GM19240 (cell line): ENCODE results near the gene TEKTIP1.

Source experiments
- DNase-seq: peaks from one replicate; pipeline ENCODE4 v3.0.0; 2011; ENCODE audit warnings: low spot score; ENCODE audit not compliant: insufficient read length

TEKTIP1 gene

DNA sequence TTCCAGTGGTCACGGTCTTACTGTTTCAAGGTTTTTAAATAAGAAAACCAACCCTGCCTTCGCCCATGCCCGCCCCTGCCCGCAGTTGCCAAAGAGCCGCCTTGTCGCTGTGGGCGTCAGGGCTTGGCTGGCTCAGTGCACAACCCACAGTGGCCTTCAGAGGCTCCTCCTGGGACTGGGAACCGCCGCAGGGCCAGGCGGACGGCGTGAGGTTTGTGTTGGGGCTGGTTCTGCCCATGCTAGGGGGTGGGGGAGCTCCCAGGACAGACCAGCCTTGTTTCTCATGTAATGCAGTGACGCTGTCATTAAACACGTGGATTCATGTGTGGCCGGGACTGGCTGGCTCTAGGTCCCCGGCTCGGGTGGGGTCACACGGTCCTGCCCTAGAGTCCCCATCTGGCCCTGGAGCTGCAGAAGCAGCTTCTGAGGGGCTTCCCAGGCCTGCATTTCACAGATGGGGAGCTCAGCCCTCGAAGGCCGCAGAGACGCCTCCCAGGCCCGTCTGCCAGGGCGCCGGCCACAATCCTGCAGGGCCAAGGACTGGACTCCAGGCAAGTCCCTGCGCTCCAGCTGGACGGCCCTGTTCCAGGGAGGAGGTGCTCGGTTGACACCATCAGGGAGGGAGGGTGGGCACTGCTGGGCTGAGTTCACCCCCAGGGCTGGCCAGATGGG is 2.4 kb upstream of the TEKTIP1 start:
- DNase-seq = no peak

DNA sequence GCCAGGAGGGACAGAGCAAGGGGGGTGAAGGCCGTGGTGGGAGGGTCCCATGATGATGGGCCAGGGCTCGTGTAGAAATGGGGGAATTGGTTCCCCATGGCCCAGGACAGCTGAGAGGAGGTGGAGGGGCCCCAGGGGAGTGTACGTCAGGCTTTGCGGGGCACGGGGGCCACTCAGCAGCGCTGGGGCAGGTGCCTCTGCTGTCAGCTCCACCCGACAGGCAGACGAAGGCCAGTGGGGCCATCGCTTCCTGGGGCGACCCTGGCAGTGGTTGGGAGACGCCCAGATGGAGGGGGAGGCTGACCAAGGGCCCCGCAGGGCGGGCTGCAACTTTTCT is 1.9 kb upstream of the TEKTIP1 start:
- DNase-seq = no peak

DNA sequence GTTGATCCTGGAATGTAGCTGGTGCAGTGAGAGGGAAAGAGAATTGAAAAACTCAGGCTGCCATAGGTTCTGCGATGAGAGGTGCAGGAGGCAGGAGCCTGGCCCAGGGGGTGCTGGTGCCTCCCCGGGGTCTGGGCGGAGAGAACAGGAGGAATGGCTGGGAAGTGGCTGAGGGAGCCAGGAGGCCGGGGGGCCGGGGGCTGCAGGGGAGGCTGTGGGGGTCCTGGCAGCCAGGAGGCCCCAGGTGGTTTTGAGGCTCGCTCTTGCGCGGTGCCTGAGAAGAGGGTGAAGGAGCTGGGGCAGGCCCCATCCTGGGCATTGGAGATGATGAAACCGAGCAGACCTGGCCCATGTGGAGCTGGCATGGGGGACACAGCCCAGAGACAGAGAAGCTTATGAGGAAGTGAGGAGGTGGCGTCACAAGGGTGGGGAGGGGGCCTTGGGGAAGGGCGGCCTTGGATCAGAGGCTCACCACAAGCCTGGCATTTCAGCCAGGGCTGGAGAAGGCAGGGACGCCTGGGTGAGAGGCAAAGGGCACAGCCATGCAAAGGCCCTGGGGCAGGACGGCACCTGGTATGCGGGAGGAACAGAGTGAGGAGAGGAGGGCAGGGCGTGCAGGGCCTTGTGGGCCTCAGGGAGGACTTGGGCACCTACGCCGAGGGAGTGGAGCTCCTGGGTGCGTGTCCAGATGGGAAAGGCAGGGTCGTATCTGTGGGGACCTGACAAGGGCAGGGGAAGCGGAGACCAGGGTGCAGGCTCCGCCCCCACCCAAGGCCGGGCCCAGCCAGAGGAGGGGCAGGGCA is 1.3 kb upstream of the TEKTIP1 start:
- DNase-seq = no peak

DNA sequence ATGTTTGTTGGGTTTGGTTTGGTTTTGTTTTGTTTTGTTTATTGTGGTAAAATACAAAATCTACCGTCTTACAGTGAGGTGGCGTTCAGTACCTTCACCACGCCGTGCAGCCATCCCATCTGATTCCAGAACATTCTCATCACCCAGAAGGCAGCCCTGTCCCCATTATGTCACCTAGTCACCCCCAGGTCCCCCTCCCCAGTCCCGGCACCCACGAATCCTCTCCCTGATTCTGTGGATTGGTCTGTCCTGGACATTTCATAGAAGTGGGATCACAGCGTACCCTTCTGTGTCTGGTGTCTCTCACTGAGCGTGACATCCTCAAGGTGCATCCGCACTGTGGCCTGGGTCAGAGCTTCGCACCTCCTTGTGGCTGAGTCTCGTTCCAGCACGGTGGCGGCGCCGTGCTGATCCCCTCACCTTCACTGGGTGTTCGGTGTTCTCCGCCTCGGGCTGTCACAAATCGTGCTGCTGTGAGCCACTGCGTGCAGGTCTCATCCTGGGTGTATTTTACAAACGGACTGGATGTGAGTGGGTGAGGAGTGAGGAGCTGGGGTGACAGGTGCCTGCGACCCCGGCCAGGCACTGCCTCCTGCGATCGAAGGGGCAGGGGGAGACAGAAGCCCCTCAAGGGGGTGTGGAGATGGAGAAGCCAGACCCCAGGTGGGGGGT is 580 bp upstream of the TEKTIP1 start:
- DNase-seq = no peak

DNA sequence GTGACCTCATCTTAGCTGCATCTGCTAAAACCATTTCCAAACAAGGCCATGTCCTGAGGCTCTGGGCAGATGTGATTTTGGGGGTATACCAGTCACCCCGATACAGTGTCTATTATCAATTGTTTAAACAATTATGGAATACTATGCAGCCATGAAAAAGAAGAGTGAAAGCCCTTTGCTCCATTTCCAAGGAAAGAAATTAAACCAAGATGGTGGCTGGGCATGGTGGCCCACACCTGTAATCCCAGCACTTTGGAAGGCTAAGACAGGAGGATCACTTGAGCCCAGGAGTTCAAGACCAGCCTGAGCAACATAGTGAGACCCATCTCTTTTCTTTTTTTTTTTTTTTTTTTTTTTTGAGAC is 763 bp downstream of the TEKTIP1 start:
- DNase-seq = no peak

DNA sequence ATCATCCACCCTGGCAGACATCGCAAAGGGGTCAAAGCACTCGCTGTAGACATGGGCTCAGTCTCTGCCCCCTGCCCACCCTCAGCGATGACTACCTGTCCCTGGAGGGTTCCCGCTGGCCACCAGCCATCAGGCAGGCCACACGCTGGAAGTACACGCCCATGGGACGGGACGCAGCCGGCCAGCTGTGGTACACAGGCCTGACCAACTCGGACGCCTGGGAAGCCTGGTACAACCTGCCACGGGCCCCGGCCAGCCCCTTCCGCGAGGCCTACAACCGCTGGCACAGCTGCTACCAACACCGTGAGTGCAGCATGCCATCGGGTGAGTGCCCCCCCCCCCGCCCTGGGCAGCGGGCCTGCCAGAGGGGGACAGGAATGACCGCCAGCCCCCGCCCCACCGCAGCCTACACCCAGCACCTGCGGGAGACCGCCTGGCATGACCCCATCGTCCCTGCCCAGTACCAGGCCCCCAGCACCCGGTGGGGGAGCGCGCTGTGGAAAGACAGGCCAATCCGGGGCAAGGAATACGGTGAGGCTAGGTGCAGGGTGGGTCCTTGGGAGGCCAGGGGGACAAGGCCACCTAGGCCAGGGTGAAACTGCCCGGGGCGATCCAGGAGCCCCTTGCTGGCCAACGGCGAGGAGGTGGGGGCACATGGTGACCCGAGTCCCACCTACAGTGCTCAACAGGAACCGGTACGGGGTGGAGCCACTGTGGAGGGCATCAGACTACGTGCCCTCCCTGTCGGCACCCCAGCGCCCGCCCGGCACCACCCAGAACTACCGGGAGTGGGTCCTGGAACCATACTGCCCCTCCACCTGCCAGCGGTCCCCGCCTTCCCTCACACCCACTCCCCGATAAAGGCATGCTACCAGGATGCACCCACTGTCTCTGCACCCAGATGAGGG is 4.4 kb downstream of the TEKTIP1 start:
- DNase-seq = no peak

DNA sequence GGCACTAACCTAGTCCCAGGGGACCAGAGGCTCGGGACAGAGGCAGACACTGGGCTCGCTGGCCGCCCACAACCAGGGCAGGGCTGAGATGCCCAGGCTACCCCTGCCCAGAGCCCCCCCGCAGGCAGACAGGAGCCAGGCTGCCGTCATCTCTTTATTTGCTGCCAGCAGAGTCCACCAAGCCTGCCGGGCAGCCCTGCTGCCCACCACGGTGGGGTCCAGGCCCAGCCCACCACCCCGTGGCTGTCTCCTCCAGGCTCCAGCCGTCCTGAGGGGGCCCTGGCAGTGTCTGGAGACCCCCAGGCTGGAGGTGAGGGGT is 5.0 kb downstream of the TEKTIP1 start:
- no peak for DNase-seq

DNA sequence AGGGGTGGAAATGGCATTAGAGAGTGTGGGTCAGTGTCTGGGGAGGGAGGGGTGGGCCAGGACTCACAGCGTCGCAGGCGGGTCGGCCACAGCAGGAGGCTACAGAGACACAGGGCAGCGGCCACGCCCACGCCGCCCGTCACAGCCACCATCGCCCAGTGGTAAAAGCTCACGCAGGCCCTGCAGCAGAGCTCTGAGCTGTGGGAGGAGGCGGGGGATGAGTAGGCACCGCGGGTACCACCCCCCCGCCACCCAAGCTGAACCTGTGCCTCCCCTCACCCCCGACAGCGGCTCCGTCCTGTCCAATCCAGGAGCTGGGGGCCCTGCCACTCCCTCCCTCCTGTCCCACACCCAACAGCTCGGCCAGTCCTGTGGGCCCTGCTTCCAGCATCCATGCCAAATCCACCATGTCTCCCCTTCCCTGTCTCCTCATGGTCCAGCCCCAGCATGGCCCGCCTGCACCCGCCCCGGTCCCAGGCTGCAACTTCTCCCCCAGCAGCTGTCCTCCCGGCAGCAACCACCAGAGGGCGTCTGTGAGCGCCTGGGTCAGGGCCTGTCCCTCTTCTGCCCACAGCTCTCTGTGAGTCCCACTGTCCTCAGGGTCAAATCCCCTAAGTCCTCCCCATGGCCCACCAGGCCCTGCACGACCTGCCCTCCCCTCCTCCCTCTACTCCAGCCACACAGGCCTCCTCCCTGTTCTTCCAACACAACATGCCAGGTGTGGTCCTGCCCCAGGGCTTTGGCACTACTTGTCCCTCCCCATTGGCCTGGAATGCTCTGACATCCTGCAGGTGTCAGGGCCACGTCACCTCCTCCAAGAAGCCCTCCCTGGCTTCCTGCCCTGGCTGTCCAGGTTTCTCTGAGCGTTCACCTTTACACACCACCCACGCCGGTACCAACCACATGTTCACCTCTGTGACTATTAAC is 6.0 kb downstream of the TEKTIP1 start:
- DNase-seq = peak; percentile 81

DNA sequence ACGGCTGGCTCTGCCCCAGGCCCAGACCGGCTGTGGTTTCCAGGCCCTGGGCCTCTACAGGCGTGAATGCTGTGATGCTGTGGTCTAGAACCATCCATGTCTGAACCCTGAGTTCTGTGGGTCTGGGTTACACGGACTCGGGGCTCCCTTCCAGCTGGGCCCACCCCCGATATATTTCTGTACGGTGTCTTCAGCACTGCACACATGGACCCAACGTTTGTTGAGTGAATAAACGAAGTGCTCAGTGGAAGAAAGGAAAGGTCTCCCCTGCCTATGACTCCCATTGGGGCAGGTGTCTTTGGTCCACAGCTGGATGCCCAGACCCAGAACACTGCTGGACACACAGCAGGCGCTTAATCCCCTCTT is 6.7 kb downstream of the TEKTIP1 start:
- no peak for DNase-seq

DNA sequence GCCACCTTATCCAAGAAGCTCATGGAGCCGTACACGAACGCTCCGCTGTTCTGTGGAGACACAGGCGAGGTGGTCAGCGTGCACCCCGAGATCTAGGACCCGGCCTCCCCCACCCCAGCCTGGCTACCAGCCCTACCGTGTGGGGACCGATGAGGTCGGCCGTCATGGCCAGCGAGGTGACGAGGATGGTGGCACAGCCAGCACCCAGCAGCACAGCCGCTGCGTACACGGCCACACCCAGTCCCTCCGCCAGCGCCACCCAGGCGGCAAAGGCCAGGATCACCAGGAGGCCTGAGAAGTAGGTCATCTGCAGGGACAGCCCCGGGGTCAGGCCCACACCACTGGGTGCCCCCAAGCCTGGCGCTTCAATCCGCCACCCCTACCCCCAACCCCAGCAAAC is 7.1 kb downstream of the TEKTIP1 start:
- no peak for DNase-seq

DNA sequence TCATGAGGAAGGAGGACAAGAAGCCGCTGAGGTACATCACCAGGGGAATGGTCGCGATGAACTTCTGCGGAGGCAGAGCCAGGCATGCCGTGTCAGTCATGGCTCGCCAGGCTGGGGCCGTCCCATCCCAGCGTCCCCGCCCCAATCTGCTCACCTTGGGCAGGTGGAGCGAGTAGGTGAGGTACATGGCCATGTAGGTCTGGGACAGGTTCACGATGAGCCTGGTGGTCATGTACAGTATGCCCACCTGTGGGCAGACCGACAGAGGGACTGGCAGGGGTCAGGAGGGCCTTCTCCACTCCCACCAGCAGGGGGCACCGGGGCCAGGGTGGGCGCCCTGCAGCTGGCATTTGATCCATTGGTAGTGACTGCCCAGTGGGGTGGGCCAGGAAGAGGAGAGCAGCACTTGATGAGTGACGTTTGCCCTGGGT is 8.3 kb downstream of the TEKTIP1 start:
- DNase-seq = no peak

DNA sequence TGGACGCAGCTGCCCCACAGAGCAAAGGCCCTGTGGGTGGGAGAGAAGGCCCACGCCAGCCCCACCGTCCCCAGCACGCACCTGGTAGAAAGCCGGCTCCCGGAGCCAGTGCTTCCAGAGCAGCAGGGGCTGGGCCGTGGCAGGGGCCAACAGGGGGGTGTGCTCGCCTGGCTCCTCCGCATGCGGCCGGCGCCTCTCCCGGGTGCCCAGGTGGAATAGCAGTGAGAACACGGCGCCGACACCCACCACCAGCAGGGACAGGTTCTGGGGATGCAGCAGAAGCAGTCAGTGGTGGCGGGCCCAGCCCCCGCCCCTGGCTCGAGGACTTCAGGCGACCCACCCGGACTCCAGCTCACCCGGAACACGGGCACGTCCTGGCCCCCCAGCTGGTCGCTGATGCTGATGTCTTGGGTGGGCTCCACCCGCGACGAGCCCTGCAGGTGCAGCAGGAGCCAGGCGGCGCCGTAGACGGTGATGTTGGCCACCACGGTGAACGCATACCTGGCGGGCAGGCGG is 8.9 kb downstream of the TEKTIP1 start:
- no peak for DNase-seq

DNA sequence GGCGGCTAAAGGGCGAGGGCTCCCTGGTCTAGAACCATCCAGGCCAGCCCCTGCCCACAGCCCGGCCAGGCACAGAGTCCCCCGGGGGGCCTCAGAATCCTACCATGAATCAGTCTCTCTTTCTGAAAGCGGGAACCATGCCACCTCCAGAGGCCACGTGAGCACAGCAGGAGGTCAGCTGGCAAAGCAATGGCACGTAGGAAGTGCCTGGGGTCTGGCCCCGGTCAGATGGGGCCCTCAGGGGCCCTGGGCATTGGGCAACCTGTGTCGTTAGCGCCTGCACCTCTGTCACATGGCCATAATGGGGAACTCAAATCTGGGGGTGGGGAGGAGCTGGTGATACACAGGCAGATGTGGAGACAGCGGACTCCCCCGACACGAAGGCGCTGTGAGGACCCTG is 9.6 kb downstream of the TEKTIP1 start:
- no peak for DNase-seq

DNA sequence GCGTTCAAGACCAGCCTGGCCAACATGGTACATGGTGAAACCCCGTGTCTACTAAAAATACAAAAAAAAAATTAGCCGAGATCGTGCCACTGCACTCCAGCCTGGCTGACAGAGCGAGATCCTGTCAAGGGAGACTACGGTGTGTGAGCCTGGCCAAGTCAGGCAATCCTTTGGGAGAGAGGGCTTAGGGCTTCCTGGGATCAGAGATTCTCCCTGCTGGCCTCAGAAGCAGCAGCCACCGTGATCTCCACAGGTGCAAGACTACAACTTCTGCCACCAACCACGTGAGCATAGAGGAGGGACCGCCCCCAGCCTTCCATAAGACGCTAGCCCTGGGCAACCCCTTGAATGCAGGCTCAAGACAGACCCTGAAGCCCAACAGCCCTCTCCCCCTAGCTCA is 10.8 kb downstream of the TEKTIP1 start:
- no peak for DNase-seq

DNA sequence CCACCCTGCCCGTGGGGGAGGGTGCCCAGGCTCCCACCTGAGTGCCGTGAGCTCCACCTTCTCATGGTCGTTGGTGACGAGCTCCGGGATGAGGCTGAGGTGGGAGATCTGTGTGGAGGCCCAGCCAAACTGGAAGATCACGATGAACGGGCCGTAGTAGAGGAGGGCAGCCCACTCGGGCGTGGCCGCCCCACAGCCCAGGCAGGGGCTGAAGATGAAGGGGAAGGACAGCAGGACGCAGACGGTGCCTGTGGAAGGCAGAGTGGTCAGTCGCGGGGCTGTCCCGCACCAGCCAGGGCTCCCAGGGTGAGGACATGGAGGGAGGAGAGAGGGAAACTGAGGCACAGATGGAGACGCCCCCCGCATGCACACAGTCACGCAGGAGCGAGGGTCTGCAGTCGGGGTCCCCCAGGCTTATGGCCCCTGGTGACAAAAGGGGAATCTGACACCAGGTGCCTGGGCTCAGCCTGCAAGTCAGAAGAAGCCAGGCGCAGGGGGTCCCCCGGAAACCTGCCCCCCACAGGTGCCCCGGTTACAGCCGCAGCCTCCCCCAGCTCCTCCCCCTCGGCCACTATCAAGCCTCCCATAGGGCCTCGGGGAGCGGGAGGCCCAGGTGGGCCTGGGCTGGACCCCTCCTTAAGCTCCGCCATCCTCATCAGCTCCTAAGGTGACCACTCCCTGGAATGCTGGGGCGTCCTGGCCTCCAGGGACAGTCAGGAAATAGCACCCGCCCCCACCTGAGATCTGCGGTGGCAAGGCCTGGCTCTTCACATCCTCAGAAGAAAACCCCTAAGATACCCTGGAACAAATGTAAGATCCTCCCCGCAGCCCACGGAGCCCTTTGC is 12.2 kb downstream of the TEKTIP1 start:
- DNase-seq = no peak

DNA sequence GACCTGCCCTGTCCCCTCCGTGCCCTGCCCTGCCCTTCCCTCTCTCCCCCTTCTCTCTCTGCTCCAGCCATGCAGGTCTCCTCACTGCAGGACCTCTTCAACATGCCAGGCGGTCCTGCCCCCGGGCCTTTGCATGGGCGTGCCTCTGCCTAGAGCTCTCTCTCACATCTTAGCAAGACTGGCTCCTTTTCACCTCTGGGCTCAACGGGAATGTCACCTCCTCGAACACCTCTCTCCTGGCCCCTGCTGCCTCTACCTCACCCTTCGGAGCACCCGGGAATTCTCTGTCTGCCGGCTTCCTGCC is 12.8 kb downstream of the TEKTIP1 start:
- DNase-seq = no peak

DNA sequence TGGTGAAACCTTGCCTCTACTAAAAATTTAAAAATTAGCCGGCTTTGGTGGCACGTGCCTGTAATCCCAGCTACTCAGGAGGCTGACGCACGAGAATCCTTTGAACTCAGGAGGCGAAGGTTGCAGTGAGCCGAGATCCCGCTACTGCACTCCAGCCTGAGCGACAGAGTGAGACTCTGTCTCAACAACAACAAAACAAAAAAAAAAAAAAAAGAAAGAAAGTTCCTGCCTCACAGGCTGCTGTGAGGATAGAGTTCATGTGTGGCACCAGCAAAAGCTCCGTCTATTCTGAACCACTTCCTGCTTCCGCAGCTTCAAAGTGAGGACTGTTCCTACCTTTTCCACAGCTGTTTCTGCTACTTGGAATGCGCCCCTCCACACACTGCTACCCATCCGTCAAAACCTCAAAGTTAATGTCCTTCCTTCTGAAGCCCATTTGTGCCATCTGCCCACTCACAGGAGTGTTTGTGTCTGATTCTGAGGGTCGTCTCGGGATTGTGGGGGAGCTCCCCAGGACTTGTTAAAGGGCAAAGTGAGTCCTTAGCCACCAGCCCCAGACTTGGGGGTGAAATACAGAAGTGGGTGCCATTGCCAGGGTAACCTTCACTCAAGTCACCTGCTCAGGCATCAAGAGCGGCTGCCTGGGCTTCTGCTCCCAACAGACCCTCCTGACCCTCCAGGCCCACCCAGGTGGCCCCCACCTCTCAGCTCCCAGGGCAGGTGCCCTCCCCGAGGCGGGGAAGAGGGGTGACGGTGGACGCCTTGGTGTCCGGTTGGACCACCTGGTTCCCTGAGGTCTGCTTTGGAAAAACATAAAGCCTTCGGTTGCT is 15.5 kb downstream of the TEKTIP1 start:
- DNase-seq = no peak

DNA sequence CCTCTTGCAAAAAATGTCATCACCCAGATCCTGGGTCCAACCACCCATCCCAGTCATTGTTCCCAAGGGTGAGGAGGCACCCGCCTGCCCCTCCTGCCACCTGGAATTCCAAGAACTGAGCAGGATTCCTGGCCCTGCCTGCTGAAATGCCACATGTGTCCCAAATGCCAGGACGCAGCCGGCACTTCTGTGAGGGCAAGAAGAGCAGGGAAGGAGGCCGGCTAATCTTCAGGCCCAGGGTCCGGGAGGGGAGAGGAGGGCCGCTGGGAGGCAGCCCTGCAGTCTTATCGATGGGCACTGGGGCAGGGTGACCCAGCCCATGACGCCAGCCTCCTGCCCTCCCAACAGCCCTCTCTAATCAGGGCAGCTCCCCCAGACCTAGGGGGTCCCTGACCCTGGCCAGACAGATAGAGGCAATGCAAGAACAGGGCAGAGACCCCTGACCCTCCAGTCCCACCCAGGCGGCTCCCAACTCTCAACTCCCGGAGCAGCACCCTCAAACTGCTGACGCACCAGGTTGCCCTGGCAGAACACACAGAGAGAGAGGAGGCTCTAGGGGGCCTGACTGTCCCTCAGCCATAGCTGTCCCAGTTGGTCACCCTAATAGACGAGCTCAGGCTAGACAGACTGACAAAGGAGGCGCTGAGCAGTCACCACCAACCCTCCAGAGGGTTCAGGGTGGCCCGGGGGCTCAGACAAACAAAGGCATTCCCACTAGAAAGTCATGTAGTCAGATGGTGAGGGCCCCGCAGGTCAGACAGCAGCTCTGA is 16.9 kb downstream of the TEKTIP1 start:
- no peak for DNase-seq
